HCT116 (cell line): ENCODE data around the gene HHIPL1. TPM values are rescaled to one million over a fixed set of nuclear protein-coding genes. Genes with fewer than 3 reads are reported as not detected.

Experiments
- ATAC-seq: fragments of 200-7000 bp; cut with Tn5 transposase; 2 replicates; pipeline ENCODE4 v1.9.1; 2020; ENCODE audit warnings: mild to moderate bottlenecking, moderate library complexity
- BruUV-seq: library from RNA; stranded (reverse); fragments of 400-500 nt; replicated peaks from 2 replicates; lab custom pipeline; 2021; lab: Mats Ljungman, UMichigan
- CTCF ChIA-PET: fragments of 300-600 bp; sonication (Branson Sonifier 250); formaldehyde crosslinking; loops from one replicate; lab custom pipeline; 2021; ENCODE audit warnings: antibody characterized with exemption; lab: Charles Lee
- POLR2A ChIA-PET: fragments of 300-600, 350-600 bp; sonication (Branson Sonifier 250); formaldehyde crosslinking; loops from one replicate; lab custom pipeline; 2021; ENCODE audit warnings: antibody characterized with exemption; lab: Charles Lee
- RAD21 ChIA-PET, 2 experiments: fragments of 300-600 bp; sonication (Branson Sonifier 250); formaldehyde crosslinking; loops; one replicate each; lab custom pipeline; 2023; ENCODE audit warnings: low total read pairs in 2 of 2; ENCODE audit not compliant: uncharacterized antibody in 2 of 2, unreplicated experiment in 2 of 2, low non-redundant PET in 1 of 2; lab: Charles Lee
- DNase-seq: peaks from one replicate; pipeline ENCODE4 v3.0.0-alpha.2; 2010; ENCODE audit warnings: low read depth, low spot score
- H2AFZ ChIP-seq: fragments of 200-600 bp; shearing (Covaris generic), sonication (generic); 2 replicates; pipeline ENCODE4 v1.6.1; 2017; ENCODE audit warnings: low read depth, mixed run types, mixed read lengths, antibody characterized with exemption, low read length; ENCODE audit not compliant: poor library complexity, severe bottlenecking
- H3K27ac ChIP-seq: 2 replicates; pipeline ENCODE4 v1.5.1; 2012; ENCODE audit warnings: low read depth, low read length
- H3K27me3 ChIP-seq: fragments of 200-600 bp; sonication (generic); 2 replicates; pipeline ENCODE4 v1.6.1; 2016; ENCODE audit warnings: mixed run types, low read length, mixed read lengths; ENCODE audit not compliant: insufficient read depth
- H3K36me3 ChIP-seq, 2 experiments: fragments of 200-500 bp in 1 of 2; fragments of 200-600 bp in 1 of 2; sonication (Bioruptor generic) in 1 of 2; sonication (generic) in 1 of 2; 2 replicates each; pipeline versions ENCODE4 v1.5.1 to v1.6.1; 2014 to 2016; ENCODE audit warnings: low read length in 2 of 2, inconsistent platforms in 1 of 2, mixed read lengths in 1 of 2, mixed run types in 1 of 2; ENCODE audit not compliant: insufficient read depth in 2 of 2, control insufficient read depth in 1 of 2
- H3K4me1 ChIP-seq, 2 experiments: fragments of 200-600 bp in 1 of 2; sonication (generic) in 1 of 2; 2 replicates each; pipeline versions ENCODE4 v1.5.1 to v1.6.1; 2012 to 2017; ENCODE audit warnings: low read length in 2 of 2, inconsistent platforms in 1 of 2, mild to moderate bottlenecking in 1 of 2, mixed read lengths in 1 of 2, mixed run types in 1 of 2, moderate library complexity in 1 of 2; ENCODE audit not compliant: insufficient read depth in 2 of 2, control insufficient read depth in 1 of 2
- H3K4me2 ChIP-seq: fragments of 200-600 bp; sonication (generic); 2 replicates; pipeline ENCODE4 v1.6.1; 2017; ENCODE audit warnings: mixed run types, low read length, mixed read lengths
- H3K4me3 ChIP-seq, 2 experiments: fragments of 200-600 bp in 1 of 2; sonication (generic) in 1 of 2; replicated peaks in 1 of 2; 2 replicates each; pipeline ENCODE4 v1.5.1; 2011 to 2016; ENCODE audit warnings: low read length in 2 of 2, control low read depth in 1 of 2, low read depth in 1 of 2, mild to moderate bottlenecking in 1 of 2, mixed read lengths in 1 of 2, mixed run types in 1 of 2
- H3K79me2 ChIP-seq: fragments of 200-600 bp; sonication (generic); 2 replicates; pipeline ENCODE4 v1.6.1; 2017; ENCODE audit warnings: mild to moderate bottlenecking, mixed run types, low read length, moderate library complexity, mixed read lengths; ENCODE audit not compliant: insufficient read depth
- H3K9ac ChIP-seq: fragments of 200-600 bp; sonication (generic); 2 replicates; pipeline ENCODE4 v1.6.1; 2016; ENCODE audit warnings: low read length, mixed read lengths
- H3K9me2 ChIP-seq: fragments of 200-600 bp; sonication (generic), shearing (Covaris generic); 2 replicates; pipeline ENCODE4 v1.6.1; 2017; ENCODE audit warnings: mixed run types, mild to moderate bottlenecking, moderate library complexity; ENCODE audit not compliant: insufficient read depth
- H3K9me3 ChIP-seq, 2 experiments: fragments of 200-500 bp in 1 of 2; fragments of 200-600 bp in 1 of 2; sonication (Bioruptor generic) in 1 of 2; sonication (generic) in 1 of 2; 2 replicates each; pipeline ENCODE4 v1.6.1; 2014 to 2017; ENCODE audit warnings: low read length in 2 of 2, mixed read lengths in 2 of 2, inconsistent platforms in 1 of 2, low read depth in 1 of 2, mild to moderate bottlenecking in 1 of 2, mixed run types in 1 of 2, moderate library complexity in 1 of 2; ENCODE audit not compliant: control insufficient read depth in 1 of 2, insufficient read depth in 1 of 2
- H4K20me1 ChIP-seq: fragments of 200-600 bp; sonication (generic), shearing (Covaris generic); 2 replicates; pipeline ENCODE4 v1.6.1; 2017; ENCODE audit warnings: mixed run types, mild to moderate bottlenecking, moderate library complexity; ENCODE audit not compliant: insufficient read depth
- CEBPB ChIP-seq: IDR thresholded peaks from 2 replicates; pipeline ENCODE4 v1.6.1; 2012; ENCODE audit warnings: low read depth
- EZH2 ChIP-seq: fragments of 200-600 bp; sonication (generic); IDR thresholded peaks from 2 replicates; pipeline ENCODE4 v1.6.1; 2017; ENCODE audit warnings: antibody characterized with exemption, mixed run types
- EZH2phosphoT487 ChIP-seq: fragments of 200-600 bp; IDR thresholded peaks from 2 replicates; pipeline ENCODE4 v1.6.1; 2018; ENCODE audit warnings: antibody characterized with exemption, borderline replicate concordance
- FOSL1 ChIP-seq: IDR thresholded peaks from 2 replicates; pipeline ENCODE4 v1.6.1; 2012; ENCODE audit warnings: low read depth
- JUND ChIP-seq: IDR thresholded peaks from 2 replicates; pipeline ENCODE4 v1.6.1; 2012
- POLR2A ChIP-seq: IDR thresholded peaks from 2 replicates; pipeline ENCODE4 v1.7.0; 2011; ENCODE audit warnings: borderline replicate concordance; ENCODE audit not compliant: insufficient read depth, insufficient read length; ENCODE audit errors: extremely low read depth
- RAD21 ChIP-seq: IDR thresholded peaks from 2 replicates; pipeline ENCODE4 v1.6.1; 2012; ENCODE audit warnings: low read depth, mild to moderate bottlenecking
- SIN3A ChIP-seq: IDR thresholded peaks from 2 replicates; pipeline ENCODE4 v1.6.1; 2012; ENCODE audit warnings: low read depth
- SP1 ChIP-seq: IDR thresholded peaks from 2 replicates; pipeline ENCODE4 v1.6.1; 2012; ENCODE audit warnings: low read depth
- TCF7L2 ChIP-seq: IDR thresholded peaks from 2 replicates; pipeline ENCODE4 v1.7.0; 2011; ENCODE audit warnings: borderline replicate concordance, inconsistent platforms; ENCODE audit not compliant: insufficient read depth, insufficient read length; ENCODE audit errors: extremely low read depth
- YY1 ChIP-seq: IDR thresholded peaks from 2 replicates; pipeline ENCODE4 v1.6.1; 2011; ENCODE audit warnings: low read length, low read depth, moderate library complexity, mild to moderate bottlenecking; ENCODE audit not compliant: insufficient replicate concordance; ENCODE audit errors: extremely low read depth
- ZFX ChIP-seq: fragments of 450-650 bp; IDR thresholded peaks from 2 replicates; pipeline ENCODE4 v1.6.1; 2017
- ZNF274 ChIP-seq: fragments of 200-500 bp; sonication (Bioruptor generic); IDR thresholded peaks from 2 replicates; pipeline ENCODE4 v1.6.1; 2014; ENCODE audit warnings: mild to moderate bottlenecking, low read depth, low read length, inconsistent platforms
- intact Hi-C: fragments of 100-400 bp; cut with micrococcal nuclease; formaldehyde crosslinking; loops from 2 replicates; pipeline ENCODE4 v1.10.0; 2022
- total RNA-seq: library from RNA; stranded (reverse); gene quantifications from one replicate; pipeline ENCODE4 v1.2.1, GENCODE V29; 2021; ENCODE audit not compliant: unreplicated experiment
- TF ChIP-seq, protein P1 (sequence below): IDR thresholded peaks from 2 replicates; pipeline ENCODE4 v1.6.1; 2012; ENCODE audit warnings: low read depth
- TF ChIP-seq, protein P2 (sequence below): IDR thresholded peaks from 2 replicates; pipeline ENCODE4 v1.6.1; 2012

HHIPL1 gene
- total RNA-seq, 1 experiment from 2014 or later = not detected

GRCh38 chr14:99716091-99716849 is 71.3 kb downstream of the HHIPL1 start:
- no peaks in the 10 kb centered on the region for H3K79me2 ChIP-seq
- intact Hi-C loops = no loop called here
- no peak overlapping the region for H3K27ac ChIP-seq
- no peaks in the 10 kb centered on the region for H4K20me1 ChIP-seq
- no peaks in the 10 kb centered on the region for H3K36me3 ChIP-seq
- no peaks in the 10 kb centered on the region for H3K9me2 ChIP-seq
- no peaks in the 10 kb centered on the region; the same call in none of the 2 replicates for H3K27me3 ChIP-seq
- no TSS peak for BruUV-seq
- TF ChIP-seq POLR2A (no peak), RAD21 (no peak), EZH2 (no peak), ZFX (no peak), JUND (no peak), TCF7L2 (no peak), FOSL1 (no peak), YY1 (no peak), CEBPB (no peak), SP1 (no peak), EZH2phosphoT487 (no peak), SIN3A (no peak), ZNF274 (no peak)
- TF ChIP-seq, protein P1, sequence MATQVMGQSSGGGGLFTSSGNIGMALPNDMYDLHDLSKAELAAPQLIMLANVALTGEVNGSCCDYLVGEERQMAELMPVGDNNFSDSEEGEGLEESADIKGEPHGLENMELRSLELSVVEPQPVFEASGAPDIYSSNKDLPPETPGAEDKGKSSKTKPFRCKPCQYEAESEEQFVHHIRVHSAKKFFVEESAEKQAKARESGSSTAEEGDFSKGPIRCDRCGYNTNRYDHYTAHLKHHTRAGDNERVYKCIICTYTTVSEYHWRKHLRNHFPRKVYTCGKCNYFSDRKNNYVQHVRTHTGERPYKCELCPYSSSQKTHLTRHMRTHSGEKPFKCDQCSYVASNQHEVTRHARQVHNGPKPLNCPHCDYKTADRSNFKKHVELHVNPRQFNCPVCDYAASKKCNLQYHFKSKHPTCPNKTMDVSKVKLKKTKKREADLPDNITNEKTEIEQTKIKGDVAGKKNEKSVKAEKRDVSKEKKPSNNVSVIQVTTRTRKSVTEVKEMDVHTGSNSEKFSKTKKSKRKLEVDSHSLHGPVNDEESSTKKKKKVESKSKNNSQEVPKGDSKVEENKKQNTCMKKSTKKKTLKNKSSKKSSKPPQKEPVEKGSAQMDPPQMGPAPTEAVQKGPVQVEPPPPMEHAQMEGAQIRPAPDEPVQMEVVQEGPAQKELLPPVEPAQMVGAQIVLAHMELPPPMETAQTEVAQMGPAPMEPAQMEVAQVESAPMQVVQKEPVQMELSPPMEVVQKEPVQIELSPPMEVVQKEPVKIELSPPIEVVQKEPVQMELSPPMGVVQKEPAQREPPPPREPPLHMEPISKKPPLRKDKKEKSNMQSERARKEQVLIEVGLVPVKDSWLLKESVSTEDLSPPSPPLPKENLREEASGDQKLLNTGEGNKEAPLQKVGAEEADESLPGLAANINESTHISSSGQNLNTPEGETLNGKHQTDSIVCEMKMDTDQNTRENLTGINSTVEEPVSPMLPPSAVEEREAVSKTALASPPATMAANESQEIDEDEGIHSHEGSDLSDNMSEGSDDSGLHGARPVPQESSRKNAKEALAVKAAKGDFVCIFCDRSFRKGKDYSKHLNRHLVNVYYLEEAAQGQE = no peak
- TF ChIP-seq, protein P2, sequence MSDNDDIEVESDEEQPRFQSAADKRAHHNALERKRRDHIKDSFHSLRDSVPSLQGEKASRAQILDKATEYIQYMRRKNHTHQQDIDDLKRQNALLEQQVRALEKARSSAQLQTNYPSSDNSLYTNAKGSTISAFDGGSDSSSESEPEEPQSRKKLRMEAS = no peak
- no peak overlapping the region for H3K4me3 ChIP-seq
- RAD21 ChIA-PET = no interaction called here
- POLR2A ChIA-PET = no interaction called here
- no peak overlapping the region for H3K9ac ChIP-seq
- no peak for DNase-seq
- no peaks in the 10 kb centered on the region for H3K4me1 ChIP-seq
- no peak overlapping the region for H3K4me2 ChIP-seq
- CTCF ChIA-PET = no interaction called here
- no peaks in the 10 kb centered on the region for H3K9me3 ChIP-seq
- ATAC-seq = no peak
- no peak overlapping the region for H2AFZ ChIP-seq
